GM18870 (cell line): ENCODE results near the gene PCNX2.

Source experiments
- ATAC-seq: cut with Tn5 transposase; IDR thresholded peaks from one replicate; pipeline ENCODE4 v1.9.1; 2021; ENCODE audit warnings: moderate library complexity; ENCODE audit not compliant: unreplicated experiment

Gene PCNX2

GRCh38 chr1:233315718-233316301, 20.3 kb upstream of the PCNX2 start:
- ATAC-seq, result no peak

GRCh38 chr1:233313434-233314155, 18.1 kb upstream of the PCNX2 start:
- ATAC-seq, result no peak

GRCh38 chr1:233304489-233305102, 9.1 kb upstream of the PCNX2 start:
- no peak for ATAC-seq

GRCh38 chr1:233300326-233300725, 4.8 kb upstream of the PCNX2 start:
- ATAC-seq, result no peak

- no peak for ATAC-seq
Measured at GRCh38 chr1:233299450-233299849, 3.9 kb upstream of the PCNX2 start.

GRCh38 chr1:233295975-233296322, 424 bp upstream of the PCNX2 start:
- no peak for ATAC-seq

- ATAC-seq, result peak; percentile 36
Measured at GRCh38 chr1:233294913-233295236, 650 bp downstream of the PCNX2 start.

GRCh38 chr1:233293556-233294446, 1.7 kb downstream of the PCNX2 start:
- no peak for ATAC-seq

- no peak for ATAC-seq
Measured at GRCh38 chr1:233290396-233291034, 5.0 kb downstream of the PCNX2 start.

GRCh38 chr1:233289676-233290075, 5.8 kb downstream of the PCNX2 start:
- no peak for ATAC-seq

GRCh38 chr1:233282582-233282886, 13.0 kb downstream of the PCNX2 start:
- no peak for ATAC-seq

- ATAC-seq, result peak; percentile 89
Measured at GRCh38 chr1:233281711-233282581, 13.6 kb downstream of the PCNX2 start.

GRCh38 chr1:233279971-233280370, 15.6 kb downstream of the PCNX2 start:
- no peak for ATAC-seq

- no peak for ATAC-seq
Measured at GRCh38 chr1:233278631-233279030, 16.9 kb downstream of the PCNX2 start.

GRCh38 chr1:233277637-233278606, 17.6 kb downstream of the PCNX2 start:
- no peak for ATAC-seq

GRCh38 chr1:233269656-233270055, 25.9 kb downstream of the PCNX2 start:
- ATAC-seq, result no peak

GRCh38 chr1:233268389-233269022, 27.0 kb downstream of the PCNX2 start:
- peak; percentile 64 for ATAC-seq

- no peak for ATAC-seq
Measured at GRCh38 chr1:233261695-233262094, 33.8 kb downstream of the PCNX2 start.

GRCh38 chr1:233261206-233261605, 34.3 kb downstream of the PCNX2 start:
- ATAC-seq, result peak; percentile 96
